Measurements from ENCODE around the gene FBXO34.

DNA sequence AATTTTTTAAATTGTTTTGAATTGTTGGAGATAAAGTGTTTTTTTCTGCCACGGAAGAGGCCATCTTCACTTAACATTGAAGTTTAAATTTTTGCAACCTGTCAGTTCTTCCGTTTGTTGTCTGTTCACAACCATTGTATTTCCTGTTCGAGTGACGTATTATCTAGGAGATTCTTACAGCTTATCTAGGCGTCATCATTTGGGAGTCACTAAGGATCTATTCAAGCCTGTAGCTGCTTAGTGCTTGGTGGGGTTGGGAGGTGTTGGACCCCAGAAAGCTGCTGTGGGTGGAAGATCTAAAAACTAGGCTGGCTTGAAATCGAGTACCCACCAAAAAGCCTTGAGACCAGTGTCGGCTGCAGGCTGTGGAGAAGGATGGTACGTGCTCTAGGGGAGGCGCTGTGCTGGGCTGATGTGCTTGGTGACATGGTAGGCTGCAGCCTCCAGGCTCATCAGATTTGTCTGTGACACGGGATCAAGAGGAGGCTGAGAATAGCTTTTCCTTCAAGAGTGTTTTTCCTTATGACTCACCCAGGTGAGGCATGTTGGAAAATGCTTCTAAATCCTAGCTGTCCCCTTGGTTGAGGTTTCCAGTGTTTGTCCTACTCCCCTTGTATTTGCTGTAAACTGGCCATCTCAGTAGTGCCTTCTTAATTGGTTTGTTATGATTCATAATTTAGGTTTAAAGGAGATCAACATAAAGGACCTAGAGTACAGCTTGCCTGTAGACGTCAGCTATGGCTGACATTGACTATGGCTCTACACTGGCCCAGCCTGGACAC lies 82.7 kb downstream of the FBXO34 start:
- TF ChIP-seq POLR2A (IDR thresholded peaks at IDR 0.05; ENCODE audit: low read length) = no peak
- TF ChIP-seq GATA1 (IDR thresholded peaks at IDR 0.05; ENCODE audit: low read depth, low read length) = no peak

Measured in erythroblast (primary cell).